SW480 (cell line): ENCODE measurements around the gene SEMA5A.
"Not testable (repeated sequence)": the region's sequence is repeated elsewhere in the genome, so short reads cannot be mapped to it uniquely, and the experiment has no call there.

Experiments used
- DNase-seq: peaks from one replicate; pipeline ENCODE4 v3.0.0-alpha.2; 2016; ENCODE audit warnings: low spot score

The SEMA5A gene

GRCh38 chr5:9440517-9440916 is 105.4 kb downstream of the SEMA5A start:
- DNase-seq: no peak

- DNase-seq: no peak
Measured at GRCh38 chr5:9439531-9440292, 106.2 kb downstream of the SEMA5A start.

GRCh38 chr5:9438596-9439354 is 107.1 kb downstream of the SEMA5A start:
- no peak for DNase-seq

GRCh38 chr5:9437741-9438240 is 108.1 kb downstream of the SEMA5A start:
- no peak for DNase-seq

- DNase-seq: no peak
Measured at GRCh38 chr5:9431496-9432258, 114.2 kb downstream of the SEMA5A start.

DNA sequence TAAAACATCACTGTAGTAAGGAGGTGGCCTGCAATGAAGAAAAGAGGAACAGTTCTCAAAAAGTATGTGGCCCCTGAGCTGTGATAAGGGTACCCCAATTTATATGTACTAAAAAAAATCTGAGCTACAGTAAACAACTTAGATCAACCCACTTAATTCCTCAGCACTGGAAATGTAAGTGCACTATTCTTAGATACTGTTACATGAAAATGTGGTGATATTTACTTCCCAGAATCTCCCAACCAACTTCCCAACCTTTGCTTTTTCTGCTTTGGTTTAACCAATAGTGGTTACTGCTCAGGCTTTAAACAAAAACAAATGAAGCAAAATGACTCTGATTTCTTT is 114.8 kb downstream of the SEMA5A start:
- DNase-seq: no peak

DNA sequence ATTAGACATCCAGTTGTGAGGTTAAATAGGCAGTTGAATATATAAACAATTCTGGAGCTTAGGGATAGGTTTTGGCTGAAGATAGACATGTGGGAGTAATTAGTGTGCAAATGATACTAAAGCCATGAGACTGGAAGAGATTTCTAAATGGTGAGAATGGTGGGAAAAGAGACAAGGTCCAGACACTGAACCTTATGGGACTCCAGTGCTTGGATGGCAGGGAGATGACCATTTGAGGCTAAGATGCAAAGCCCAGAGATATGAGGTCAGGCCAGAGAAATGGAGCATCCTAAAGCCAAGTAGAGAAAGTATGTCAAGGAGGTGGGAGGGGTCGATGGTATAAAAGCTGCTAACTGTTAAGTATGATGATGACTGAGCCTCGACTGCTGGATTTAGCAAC is 115.6 kb downstream of the SEMA5A start:
- DNase-seq: no peak

DNA sequence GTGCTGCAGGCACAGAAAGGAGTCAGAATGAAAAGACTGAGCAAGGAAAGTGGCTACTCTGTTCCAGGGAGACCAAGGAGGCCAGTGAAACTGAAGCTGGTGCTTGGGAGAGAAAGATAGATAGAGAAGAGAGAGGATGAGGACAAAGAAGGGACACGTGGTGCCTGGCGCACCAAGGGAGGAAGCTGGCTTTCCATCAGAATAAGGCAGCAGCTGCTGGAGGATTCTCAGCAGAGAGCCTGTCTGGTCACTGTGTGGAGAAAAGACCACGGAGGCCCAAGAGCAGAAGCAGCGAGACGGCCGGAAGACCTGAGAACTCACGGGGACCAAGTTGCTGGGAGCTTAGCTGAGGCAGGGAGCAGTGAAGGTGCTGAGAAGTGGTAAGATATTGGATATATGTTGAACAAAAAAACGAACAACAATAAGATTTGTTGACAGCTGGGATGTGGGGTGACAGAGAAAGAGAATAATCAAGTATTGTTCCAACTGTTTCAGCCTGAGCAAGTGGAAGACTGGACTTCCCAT is 116.1 kb downstream of the SEMA5A start:
- no peak for DNase-seq

DNA sequence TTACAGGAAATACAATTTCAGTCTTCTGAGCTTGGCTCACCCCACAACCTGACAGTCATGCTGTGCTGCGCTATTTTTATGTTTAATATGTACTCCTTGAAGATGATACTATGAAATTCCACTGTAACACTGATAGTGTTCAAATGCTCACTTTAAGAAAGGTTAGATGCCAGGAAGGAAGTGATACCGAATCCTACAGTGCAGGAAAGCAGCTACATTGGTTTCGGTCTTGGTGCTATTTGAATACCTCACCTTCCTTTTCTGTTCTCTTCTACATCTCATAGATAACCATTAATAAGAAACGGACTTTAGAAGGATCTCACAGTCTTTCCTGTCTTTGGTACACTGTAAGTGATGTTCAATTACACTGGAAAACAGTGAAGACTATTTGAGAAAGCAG is 117.6 kb downstream of the SEMA5A start:
- DNase-seq: no peak

DNA sequence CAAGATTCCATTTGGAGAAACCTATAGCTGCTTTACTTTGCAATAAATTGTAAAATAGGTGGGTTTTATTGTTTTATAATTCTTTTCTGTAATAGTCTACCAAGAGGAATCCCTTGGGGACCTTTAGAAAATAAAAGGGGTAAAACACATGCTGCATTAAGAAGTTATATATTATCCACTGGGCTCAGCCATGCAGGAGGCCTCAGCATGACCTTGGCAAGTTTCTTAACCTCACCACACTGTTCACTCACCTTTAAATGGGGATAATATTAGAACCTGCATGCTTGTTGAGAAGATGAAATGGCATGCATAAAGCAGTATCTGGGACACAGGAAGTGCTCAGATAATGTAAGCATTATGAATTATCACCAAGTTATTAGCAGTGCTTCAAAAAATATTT is 120.2 kb downstream of the SEMA5A start:
- no peak for DNase-seq

GRCh38 chr5:9423571-9423970 is 122.3 kb downstream of the SEMA5A start:
- DNase-seq: no peak

DNA sequence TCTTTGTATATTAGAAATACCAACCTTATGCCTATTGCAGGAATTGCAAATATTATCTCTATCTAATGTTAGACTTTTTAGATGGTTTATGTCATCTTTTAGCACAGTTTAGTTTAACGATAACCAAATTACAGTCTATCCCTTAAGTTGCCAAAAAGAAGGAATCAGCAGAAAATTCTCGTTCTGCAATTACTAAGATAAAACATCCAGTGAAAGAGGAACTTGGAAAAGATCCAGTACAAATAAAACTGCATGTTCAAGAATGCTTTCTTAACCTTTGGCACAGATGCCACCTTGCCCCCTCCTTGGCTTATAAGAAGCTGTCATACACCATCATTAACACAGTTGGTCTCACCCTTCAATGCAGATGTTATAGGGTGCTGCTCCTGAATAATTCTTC is 124.0 kb downstream of the SEMA5A start:
- no peak for DNase-seq

DNA sequence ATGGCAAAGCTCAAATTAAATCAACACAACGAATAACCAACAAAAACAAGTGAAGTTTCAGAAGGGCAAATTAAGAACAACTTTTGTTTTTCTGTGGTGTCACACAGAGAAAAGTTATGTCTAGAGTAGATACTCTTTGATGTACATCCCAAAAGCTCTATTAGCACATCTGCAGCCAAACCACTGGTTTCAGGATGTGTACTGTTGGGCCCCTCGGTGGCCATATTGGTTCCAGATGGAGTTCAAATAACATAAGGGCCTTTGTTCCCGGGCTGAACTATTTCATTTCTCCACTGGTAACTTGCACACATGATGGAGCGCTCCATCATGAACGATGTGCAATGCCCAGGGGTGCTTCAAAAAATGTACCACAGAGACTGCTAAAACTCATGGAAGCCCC is 126.1 kb downstream of the SEMA5A start:
- no peak for DNase-seq

DNA sequence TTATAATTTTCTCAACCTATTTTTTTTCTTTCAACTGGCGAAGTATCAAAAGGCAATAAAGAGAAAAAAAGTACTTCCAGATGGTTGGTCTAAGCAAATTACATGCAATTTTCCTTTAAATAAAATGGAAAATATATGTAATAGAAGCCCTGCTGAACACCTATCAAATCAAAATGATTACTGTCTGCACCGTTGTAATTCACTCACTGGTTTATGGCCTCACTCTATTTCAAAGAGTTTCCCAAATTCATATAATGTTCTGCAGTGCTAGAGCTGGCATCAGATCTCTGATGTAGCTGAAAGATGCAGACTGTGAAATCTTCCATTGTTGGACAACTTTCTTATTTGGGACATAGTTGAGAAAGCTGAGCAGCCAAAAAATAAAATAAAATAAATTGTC is 130.3 kb downstream of the SEMA5A start:
- DNase-seq: no peak

DNA sequence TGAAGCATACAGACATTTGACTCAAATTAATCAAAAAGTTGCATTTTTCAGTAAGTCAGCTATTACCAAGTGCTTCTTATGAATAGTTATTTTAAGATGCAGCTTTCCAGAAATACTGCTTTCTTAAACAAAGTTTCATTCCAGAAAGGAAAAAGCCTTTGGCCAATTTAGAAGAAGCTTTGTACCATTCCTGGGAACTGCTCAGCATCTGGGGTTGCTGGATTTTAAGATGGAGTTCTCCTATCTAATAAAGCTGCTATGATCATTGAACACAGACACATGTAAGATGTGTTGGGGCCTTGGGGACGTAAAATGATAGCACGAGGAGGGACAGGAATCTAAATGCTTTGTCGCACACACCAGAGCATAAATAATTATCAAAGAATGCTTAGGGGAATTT is 130.8 kb downstream of the SEMA5A start:
- DNase-seq: no peak

- DNase-seq: no peak
Measured at GRCh38 chr5:9411142-9411541, 134.7 kb downstream of the SEMA5A start.

DNA sequence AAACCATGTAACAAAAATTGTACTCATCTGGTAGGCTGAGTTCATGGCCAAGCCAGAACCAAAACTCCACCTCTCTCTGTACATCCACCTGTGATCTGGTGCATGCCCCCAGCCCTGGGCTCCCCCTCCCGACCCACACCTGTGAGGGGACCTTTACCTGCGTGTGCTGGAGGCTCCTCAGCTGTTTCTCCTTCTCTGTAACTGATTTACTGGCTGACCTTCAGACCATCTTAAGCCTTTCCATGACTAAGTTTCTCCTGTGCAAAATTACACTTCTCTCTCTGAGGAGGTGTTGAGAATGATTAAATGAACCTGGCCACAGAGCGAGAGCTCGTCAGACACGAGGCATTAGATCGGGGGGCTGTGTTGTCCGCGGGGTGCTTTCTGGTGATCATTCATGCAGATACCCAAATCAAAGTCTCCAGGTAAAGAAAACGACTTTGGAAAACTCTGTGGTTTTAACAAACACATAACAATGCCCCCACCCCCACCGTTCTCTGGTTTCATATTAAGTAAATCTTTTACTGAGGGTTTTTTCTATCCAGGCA is 136.4 kb downstream of the SEMA5A start:
- no peak for DNase-seq

DNA sequence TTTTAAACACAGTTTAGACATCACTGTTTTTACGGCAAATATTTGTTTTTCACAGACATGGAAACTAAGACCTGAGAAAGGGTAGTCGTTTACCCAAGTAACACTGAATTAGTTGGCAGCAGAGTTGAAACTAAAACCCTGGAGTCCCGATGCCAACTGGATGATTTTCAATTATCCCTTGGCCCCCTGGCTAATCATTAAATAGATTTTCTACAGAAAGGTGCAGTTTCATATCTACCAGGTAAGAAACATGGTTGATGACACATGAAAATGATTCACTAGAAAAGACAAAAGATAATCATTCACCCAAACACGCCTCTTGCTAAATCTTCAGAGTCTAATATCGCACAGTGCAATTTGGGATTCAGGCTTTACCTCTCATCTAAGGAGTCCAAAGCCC is 136.9 kb downstream of the SEMA5A start:
- DNase-seq: no peak

DNA sequence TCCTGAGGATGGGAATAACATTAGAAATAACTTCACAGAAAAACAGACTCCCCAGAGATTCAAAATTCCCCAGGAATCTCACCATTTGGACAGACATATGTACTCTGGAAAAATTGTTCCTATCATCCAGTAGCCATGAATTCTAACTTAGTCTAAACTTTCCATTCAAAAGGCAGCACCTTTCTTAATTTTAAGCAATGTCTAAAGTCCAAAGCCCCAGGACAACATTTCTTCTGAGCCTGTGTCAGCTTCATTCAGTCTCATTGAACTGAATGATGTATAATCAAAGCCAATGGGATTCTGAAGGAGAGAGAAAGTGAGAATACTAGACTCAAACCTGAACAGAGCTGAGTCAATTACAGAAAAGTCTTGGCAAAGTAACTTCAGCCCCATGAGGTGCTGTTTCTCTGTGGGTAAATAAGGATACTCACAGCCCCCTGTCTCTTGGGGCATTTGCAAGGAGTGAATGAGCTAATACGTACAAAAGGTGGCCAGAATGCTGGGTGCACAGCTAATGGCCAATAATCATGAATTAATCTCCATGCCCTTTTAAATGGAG is 140.6 kb downstream of the SEMA5A start:
- no peak for DNase-seq

GRCh38 chr5:9401786-9402472 is 143.9 kb downstream of the SEMA5A start:
- DNase-seq: no peak

DNA sequence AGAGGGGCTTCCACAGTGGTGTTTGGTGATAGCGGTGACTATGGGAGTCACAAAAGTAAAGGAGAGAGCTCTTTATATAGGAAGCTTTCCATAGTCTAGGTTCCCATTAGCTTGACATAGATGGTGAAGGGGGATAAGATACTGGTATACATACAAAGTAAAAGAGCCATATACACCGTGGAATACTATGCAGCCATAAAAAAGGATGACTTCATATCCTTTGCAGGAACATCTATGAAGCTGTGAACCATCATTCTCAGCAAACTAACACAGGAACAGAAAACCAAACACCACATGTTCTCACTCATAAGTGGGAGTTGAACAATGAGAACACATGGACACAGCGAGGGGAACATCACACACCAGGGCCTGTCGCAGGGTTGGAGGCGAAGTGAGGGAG is 146.1 kb downstream of the SEMA5A start:
- not testable (repeated sequence) for DNase-seq
